CD4-positive, alpha-beta T cell (primary cell): Measurements from ENCODE around the gene CPNE2. TPM values are rescaled to one million over a fixed set of nuclear protein-coding genes. Genes with fewer than 3 reads are reported as not detected.

ENCODE experiments used
- ATAC-seq: fragments of 200-7000 bp; cut with Tn5 transposase; one replicate; pipeline ENCODE4 v1.10.0; 2022; ENCODE audit warnings: mild to moderate bottlenecking; ENCODE audit not compliant: poor library complexity
- CTCF ChIA-PET: fragments of 350-600 bp; sonication (Branson Sonifier 250); formaldehyde crosslinking; loops from one replicate; lab custom pipeline; 2021; ENCODE audit warnings: antibody characterized with exemption, inconsistent platforms; lab: Charles Lee
- POLR2A ChIA-PET: fragments of 350-600 bp; sonication (Branson Sonifier 250); formaldehyde crosslinking; loops from one replicate; lab custom pipeline; 2021; ENCODE audit warnings: antibody characterized with exemption, inconsistent platforms; lab: Charles Lee
- DNase-seq, 14 experiments: peaks; one replicate each; pipeline ENCODE4 v3.0.0-alpha.2; 2013 to 2020; ENCODE audit warnings: mixed read lengths in 2 of 14
- H3K27ac ChIP-seq, 2 donors: one replicate each; pipeline versions ENCODE4 v1.5.1 to v1.7.0; 2013; ENCODE audit warnings: low read length in 2 of 2, low read depth in 1 of 2, mild to moderate bottlenecking in 1 of 2
- H3K27me3 ChIP-seq, 2 experiments: 1 replicate in 1 of 2; 2 replicates in 1 of 2; pipeline versions ENCODE4 v1.6.1 to v1.7.0; 2013; ENCODE audit warnings: low read length in 2 of 2, control low read depth in 1 of 2, mild to moderate bottlenecking in 1 of 2, moderate library complexity in 1 of 2; ENCODE audit not compliant: insufficient read depth in 2 of 2, control insufficient read depth in 1 of 2
- H3K36me3 ChIP-seq: one replicate; pipeline ENCODE4 v1.6.1; 2013; ENCODE audit warnings: low read length, control low read depth; ENCODE audit not compliant: insufficient read depth
- H3K4me1 ChIP-seq: one replicate; pipeline ENCODE4 v1.6.1; 2013; ENCODE audit warnings: low read length, control low read depth; ENCODE audit not compliant: insufficient read depth
- H3K4me3 ChIP-seq: one replicate; pipeline ENCODE4 v1.5.1; 2013; ENCODE audit warnings: mild to moderate bottlenecking, low read length, moderate library complexity
- H3K9me3 ChIP-seq, 2 experiments: 1 replicate in 1 of 2; 2 replicates in 1 of 2; pipeline versions ENCODE4 v1.6.1 to v1.7.0; 2013; ENCODE audit warnings: low read length in 2 of 2, mild to moderate bottlenecking in 2 of 2, control low read depth in 1 of 2, moderate library complexity in 1 of 2; ENCODE audit not compliant: control insufficient read depth in 1 of 2, insufficient read depth in 1 of 2
- H3K27ac Mint-ChIP-seq: one replicate; pipeline ENCODE4 v1.8.0; 2020; ENCODE audit warnings: mixed read lengths
- H3K27me3 Mint-ChIP-seq: one replicate; pipeline ENCODE4 v1.8.0; 2021; ENCODE audit warnings: mixed read lengths
- H3K36me3 Mint-ChIP-seq: one replicate; pipeline ENCODE4 v1.8.0; 2021; ENCODE audit warnings: low read depth, mixed read lengths
- H3K4me1 Mint-ChIP-seq: one replicate; pipeline ENCODE4 v1.8.0; 2021; ENCODE audit warnings: low read depth, mixed read lengths
- H3K4me3 Mint-ChIP-seq: one replicate; pipeline ENCODE4 v1.8.0; 2020; ENCODE audit warnings: mild to moderate bottlenecking, mixed read lengths
- H3K9me3 Mint-ChIP-seq: one replicate; pipeline ENCODE4 v1.8.0; 2020; ENCODE audit warnings: mixed read lengths
- CTCF ChIP-seq: fragments of 200-600 bp; IDR thresholded peaks from one replicate; pipeline ENCODE4 v1.8.0; 2022; ENCODE audit warnings: antibody characterized with exemption, mild to moderate bottlenecking
- intact Hi-C, 2 experiments: fragments of 100-400 bp; cut with DNase I in 1 of 2; cut with micrococcal nuclease in 1 of 2; formaldehyde crosslinking; loops; one replicate each; pipeline versions ENCODE4 v1.15.1 to v1.9.0; 2023 to 2025; cut with DNase I, micrococcal nuclease
- total RNA-seq, 174 experiments: library from RNA in 2 of 174; stranded (reverse) in 2 of 174; gene quantifications; one replicate each; pipeline ENCODE4 v1.2.3 and lab custom pipeline; 2021 to 2026

Gene CPNE2
- total RNA-seq, 2 experiments from 2014 or later = 2.2 to 3.5 TPM

GRCh38 chr16:57118461-57119084 lies 26.2 kb downstream of the CPNE2 start:
- ATAC-seq = no peak
- no peaks in the 10 kb centered on the region for H3K27me3 Mint-ChIP-seq
- Histone ChIP-seq H3K4me1 (peaks cover 7% of the 10 kb centered on the region), H3K4me3 (no peak overlapping the region), H3K27me3 (no peaks in the 10 kb centered on the region), H3K36me3 (no peaks in the 10 kb centered on the region), H3K9me3 (no peaks in the 10 kb centered on the region), H3K27ac (no peak overlapping the region)
- H3K27ac Mint-ChIP-seq = no peak overlapping the region
- no peaks in the 10 kb centered on the region for H3K9me3 Mint-ChIP-seq
- DNase-seq = no peak
- ChIA-PET POLR2A (no interaction called here), CTCF (no interaction called here)
- peaks cover 8% of the 10 kb centered on the region for H3K4me1 Mint-ChIP-seq
- TF ChIP-seq CTCF = no peak
- H3K36me3 Mint-ChIP-seq = no peaks in the 10 kb centered on the region
- H3K4me3 Mint-ChIP-seq = no peak overlapping the region
- intact Hi-C loops = no loop called here

DNA sequence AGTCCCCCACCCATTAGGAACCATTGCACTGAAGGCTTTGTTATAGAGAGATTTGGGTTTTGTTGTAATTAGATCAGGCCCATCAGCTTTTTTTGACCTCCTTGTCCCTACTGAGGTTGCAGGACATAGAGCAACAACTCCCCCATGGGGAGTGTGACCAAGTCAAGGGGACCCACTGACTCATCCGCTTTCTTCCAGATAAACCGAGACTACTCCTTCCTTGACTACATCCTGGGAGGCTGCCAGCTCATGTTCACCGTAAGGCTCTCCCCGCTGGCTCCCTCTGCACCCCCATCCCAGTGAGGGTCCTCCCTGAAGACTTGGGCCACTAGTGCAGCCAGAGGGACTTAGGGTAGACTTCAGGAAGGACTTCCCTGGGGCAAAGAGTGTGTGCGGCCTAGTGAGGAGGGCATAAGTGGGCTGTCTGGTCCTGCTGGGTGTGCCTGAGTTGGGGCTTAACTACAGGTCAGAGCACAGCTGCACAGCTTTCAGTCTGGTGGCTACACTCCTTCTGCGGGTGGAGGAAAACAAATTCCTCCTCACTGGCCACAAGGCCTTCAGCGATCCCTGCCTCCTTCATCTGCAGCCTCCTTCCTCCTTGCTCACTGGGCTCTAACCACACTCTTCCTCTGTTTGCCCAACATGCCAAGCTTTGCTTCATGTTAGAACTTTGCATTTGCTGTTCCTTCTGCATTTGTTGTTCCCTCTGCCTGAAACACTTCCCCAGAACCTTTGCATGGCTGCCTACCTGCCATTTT lies 31.0 kb downstream of the CPNE2 start:
- Histone ChIP-seq H3K27ac (peak overlapping the region in 1 of 2 donors; percentile 8), H3K9me3 (no peaks in the 10 kb centered on the region), H3K4me3 (no peak overlapping the region), H3K4me1 (peaks cover 48% of the 10 kb centered on the region), H3K27me3 (no peaks in the 10 kb centered on the region), H3K36me3 (no peaks in the 10 kb centered on the region)
- H3K27me3 Mint-ChIP-seq = no peaks in the 10 kb centered on the region
- H3K4me1 Mint-ChIP-seq = peaks cover 55% of the 10 kb centered on the region
- H3K9me3 Mint-ChIP-seq = no peaks in the 10 kb centered on the region
- H3K27ac Mint-ChIP-seq = peak overlapping the region; percentile 82
- ChIA-PET CTCF (interaction anchor here (0.7 kb wide), 1 partner anchor 39 kb away, joined by 5 read pairs; no protein-coding TSS in a partner anchor), POLR2A (interaction anchor here (0.9 to 1.3 kb wide), 2 partner anchors 11 to 18 kb away, joined by 5 read pairs; no protein-coding TSS in a partner anchor)
- H3K4me3 Mint-ChIP-seq = no peak overlapping the region
- TF ChIP-seq CTCF = no peak
- DNase-seq (no peak), ATAC-seq (no peak)
- intact Hi-C loops = no loop called here
- H3K36me3 Mint-ChIP-seq = no peaks in the 10 kb centered on the region

GRCh38 chr16:57123974-57124674 lies 31.7 kb downstream of the CPNE2 start:
- Mint-ChIP-seq H3K36me3 (no peaks in the 10 kb centered on the region), H3K27me3 (no peaks in the 10 kb centered on the region), H3K4me1 (peaks cover 63% of the 10 kb centered on the region), H3K9me3 (no peaks in the 10 kb centered on the region), H3K4me3 (no peak overlapping the region), H3K27ac (peak overlapping the region; percentile 82)
- H3K9me3 ChIP-seq = no peaks in the 10 kb centered on the region
- intact Hi-C loops = no loop called here
- DNase-seq (peak in 2 of 14 experiments; percentile 34 to 37), ATAC-seq (peak; percentile 55)
- ChIA-PET POLR2A (interaction anchor here (0.9 to 1.3 kb wide), 2 partner anchors 11 to 18 kb away, joined by 5 read pairs; no protein-coding TSS in a partner anchor), CTCF (no interaction called here)
- TF ChIP-seq CTCF = no peak
- H3K27me3 ChIP-seq = no peaks in the 10 kb centered on the region
- no peaks in the 10 kb centered on the region for H3K36me3 ChIP-seq
- H3K4me3 ChIP-seq = no peak overlapping the region
- H3K4me1 ChIP-seq = peaks cover 55% of the 10 kb centered on the region
- H3K27ac ChIP-seq = peak overlapping the region in 1 of 2 donors; percentile 8
